GM23248 (cell line): ENCODE data around the gene SRP72. TPM values are rescaled to one million over a fixed set of nuclear protein-coding genes. Genes with fewer than 3 reads are reported as not detected.

ENCODE experiments used
- DNase-seq: peaks from one replicate; pipeline ENCODE4 v3.0.0-alpha.2; 2015
- H2AFZ ChIP-seq: fragments of 200-600 bp; sonication (generic); 2 replicates; pipeline ENCODE4 v1.6.1; 2016; ENCODE audit warnings: antibody characterized with exemption
- H3F3A ChIP-seq: fragments of 200-600 bp; sonication (generic); 2 replicates; pipeline ENCODE4 v1.6.1; 2016; ENCODE audit warnings: mild to moderate bottlenecking, antibody characterized with exemption, mixed run types; ENCODE audit not compliant: insufficient read depth
- H3K27ac ChIP-seq: fragments of 200-600 bp; sonication (generic); 2 replicates; pipeline ENCODE4 v1.5.1; 2016; ENCODE audit warnings: mild to moderate bottlenecking
- H3K27me3 ChIP-seq: fragments of 200-600 bp; sonication (generic); replicated peaks from 2 replicates; pipeline ENCODE4 v1.6.1; 2016; ENCODE audit warnings: mild to moderate bottlenecking; ENCODE audit not compliant: insufficient read depth
- H3K36me3 ChIP-seq: fragments of 200-600 bp; sonication (generic); 2 replicates; pipeline ENCODE4 v1.6.1; 2016; ENCODE audit warnings: low read depth, mild to moderate bottlenecking
- H3K4me1 ChIP-seq: fragments of 200-600 bp; sonication (generic); 2 replicates; pipeline ENCODE4 v1.6.1; 2016; ENCODE audit warnings: mild to moderate bottlenecking; ENCODE audit not compliant: insufficient read depth
- H3K4me2 ChIP-seq: fragments of 200-600 bp; sonication (generic); one replicate; pipeline ENCODE4 v1.6.1; 2016; ENCODE audit warnings: mild to moderate bottlenecking; ENCODE audit not compliant: unreplicated experiment
- H3K4me3 ChIP-seq: fragments of 200-600 bp; sonication (generic); 2 replicates; pipeline ENCODE4 v1.5.1; 2016; ENCODE audit warnings: mild to moderate bottlenecking
- H3K79me2 ChIP-seq: fragments of 200-600 bp; sonication (generic); 2 replicates; pipeline ENCODE4 v1.6.1; 2016; ENCODE audit warnings: mild to moderate bottlenecking; ENCODE audit not compliant: insufficient read depth
- H3K9ac ChIP-seq: fragments of 200-600 bp; sonication (generic); 2 replicates; pipeline ENCODE4 v1.6.1; 2016; ENCODE audit warnings: mild to moderate bottlenecking
- H3K9me2 ChIP-seq: fragments of 200-600 bp; sonication (generic); 2 replicates; pipeline ENCODE4 v1.6.1; 2016; ENCODE audit warnings: mixed run types, mild to moderate bottlenecking, moderate library complexity; ENCODE audit not compliant: insufficient read depth
- H3K9me3 ChIP-seq: fragments of 200-600 bp; sonication (generic); one replicate; pipeline ENCODE4 v1.6.1; 2017; ENCODE audit warnings: low read depth
- H4K20me1 ChIP-seq: fragments of 200-600 bp; sonication (generic); 2 replicates; pipeline ENCODE4 v1.6.0; 2016; ENCODE audit not compliant: insufficient read depth
- EZH2 ChIP-seq: fragments of 200-600 bp; sonication (generic); IDR thresholded peaks from 2 replicates; pipeline ENCODE4 v1.6.1; 2018; ENCODE audit warnings: antibody characterized with exemption, mild to moderate bottlenecking; ENCODE audit not compliant: insufficient read depth, poor library complexity, severe bottlenecking
- EZH2phosphoT487 ChIP-seq: fragments of 200-600 bp; sonication (generic); IDR thresholded peaks from 2 replicates; pipeline ENCODE4 v1.6.1; 2018; ENCODE audit warnings: antibody characterized with exemption, moderate library complexity, mild to moderate bottlenecking, low read depth; ENCODE audit not compliant: insufficient read depth
- WGBS, 2 experiments: methylation state at CpG; one replicate each; pipeline ENCODE4 v1.1.6; 2015 to 2017; ENCODE audit warnings: low lambda C conversion rate in 2 of 2, low coverage in 1 of 2; ENCODE audit errors: missing lambda C conversion rate in 2 of 2; 5-methylcytosine and 5-hydroxymethylcytosine counted together
- in situ Hi-C: fragments of 300-500 bp; cut with MboI; formaldehyde crosslinking; loops from 2 replicates; pipeline ENCODE4 v1.15.0; 2020
- polyA plus RNA-seq: library from polyadenylated mRNA; unstranded; fragments of >200 nt; fragmentation: Nextera tagmentation; extraction: Ambion mirVana; gene quantifications from 2 replicates; pipeline ENCODE4 v1.2.1, GENCODE V29; 2016
- total RNA-seq: library from RNA; depleted of rRNA; stranded (reverse); fragments of >200 nt; shearing (Covaris generic); gene quantifications from 2 replicates; pipeline ENCODE4 v1.2.3, GENCODE V29; 2014

Gene SRP72
- total and polyA plus RNA-seq, 2 experiments from 2014 or later, result 70.0 to 128 TPM

DNA sequence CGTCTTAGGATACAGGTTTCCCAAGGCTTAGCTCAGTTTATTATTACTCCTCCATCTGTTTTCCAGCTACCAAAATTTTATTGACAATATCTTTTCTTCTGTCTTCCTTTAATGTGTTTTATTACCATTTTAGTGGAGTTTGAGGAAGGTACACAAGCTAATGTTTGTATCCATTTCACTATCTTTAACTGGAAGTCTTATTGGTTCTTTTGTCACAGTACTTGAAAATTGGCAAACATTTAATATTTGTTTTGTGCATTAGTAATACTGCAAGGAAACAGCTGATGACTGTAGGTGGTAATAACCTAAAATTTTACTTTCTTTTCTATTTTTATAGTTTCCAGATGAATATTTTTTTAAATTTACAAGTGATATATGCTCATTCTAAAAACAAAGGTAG lies 28.8 kb downstream of the SRP72 start:
- Histone ChIP-seq H3K4me1 (no peaks in the 10 kb centered on the region), H3K36me3 (peaks cover 68% of the 10 kb centered on the region), H3K4me2 (no peak overlapping the region), H3K9ac (no peak overlapping the region), H3K9me2 (no peaks in the 10 kb centered on the region), H3K79me2 (no peaks in the 10 kb centered on the region), H3K4me3 (no peak overlapping the region), H3K9me3 (no peaks in the 10 kb centered on the region), H3K27me3 (no peaks in the 10 kb centered on the region), H4K20me1 (no peaks in the 10 kb centered on the region), H3K27ac (no peak overlapping the region), H2AFZ (no peak overlapping the region), H3F3A (0 out of 2 replicates have a peak, but pooled peaks cover 4% of the 10 kb centered on the region)
- no peak for TF ChIP-seq EZH2
- TF ChIP-seq EZH2phosphoT487, result no peak
- 97 to 100% methylated on average over 1 of the region's 1 CpG for WGBS, 2 experiments
- in situ Hi-C loops, result no loop called here
- no peak for DNase-seq

DNA sequence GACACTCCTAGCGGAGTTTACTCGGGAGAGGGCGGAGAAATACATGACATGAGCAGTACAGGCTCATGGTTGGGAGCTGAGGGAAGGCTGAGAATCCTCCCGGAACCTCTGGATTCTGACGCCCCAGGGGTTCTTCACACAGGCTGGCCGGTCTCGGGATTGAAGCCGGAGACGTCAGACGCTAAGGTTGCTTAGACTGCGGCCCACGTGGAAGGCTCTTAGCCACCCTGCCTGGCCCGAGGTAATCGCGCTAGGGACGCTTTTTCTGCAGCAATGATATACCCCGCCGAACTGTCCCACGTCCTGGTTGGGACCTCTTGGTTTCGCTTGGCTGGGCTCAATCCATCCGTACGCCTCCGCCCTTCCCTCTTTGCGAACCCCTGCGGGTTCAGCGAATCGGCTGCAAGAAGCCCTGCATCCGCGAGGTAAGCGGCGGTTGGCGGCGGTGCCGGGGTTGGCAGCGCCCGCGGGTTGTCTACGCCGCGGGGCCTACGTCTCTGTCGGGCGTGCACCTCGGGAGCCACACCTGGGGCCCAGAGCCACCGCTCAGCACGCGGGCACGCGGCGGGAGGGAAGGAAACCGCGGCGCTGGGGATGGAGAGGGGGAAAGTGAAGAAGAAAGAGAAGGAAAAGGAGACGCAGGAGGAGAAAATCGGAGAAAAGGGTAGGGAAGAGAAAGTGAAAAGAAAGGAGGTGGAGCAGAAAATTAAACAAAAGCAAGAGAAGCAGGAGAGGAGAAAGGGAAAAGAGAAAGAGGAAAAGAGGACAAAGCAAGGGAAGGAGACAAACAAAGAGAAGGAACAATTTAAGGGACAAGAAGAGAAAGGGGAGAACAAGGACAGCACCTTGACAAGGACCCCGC lies 38.1 kb downstream of the SRP72 start, which contains the start of gene ARL9:
ARL9 (plus strand) TSS at position 523 of the 862 bp plus-strand sequence; CDS start at position 595, 72 bp downstream.
- peaks cover 28% of the 10 kb centered on the region; the same call in 1 of the 2 replicates for H3F3A ChIP-seq
- peaks cover 8% of the 10 kb centered on the region for H3K36me3 ChIP-seq
- H2AFZ ChIP-seq, result peak within 1 kb of the TSS; percentile 90
- no peaks in the 10 kb centered on the region for H3K27me3 ChIP-seq
- H3K9ac ChIP-seq, result peak within 1 kb of the TSS; percentile 76
- peak within 1 kb of the TSS; percentile 89 for H3K4me3 ChIP-seq
- H3K9me2 ChIP-seq, result no peaks in the 10 kb centered on the region
- in situ Hi-C loops, result no loop called here
- H3K79me2 ChIP-seq, result no peaks in the 10 kb centered on the region
- TF ChIP-seq EZH2phosphoT487 (no peak), EZH2 (no peak)
- H3K27ac ChIP-seq, result peak within 1 kb of the TSS; percentile 48
- no peaks in the 10 kb centered on the region for H3K9me3 ChIP-seq
- WGBS, 2 experiments, result 2% methylated on average over 54 to 56 of the region's 56 CpGs
- no peaks in the 10 kb centered on the region for H3K4me1 ChIP-seq
- no peaks in the 10 kb centered on the region for H4K20me1 ChIP-seq
- H3K4me2 ChIP-seq, result peak within 1 kb of the TSS; percentile 91
- DNase-seq, result peak; percentile 85

DNA sequence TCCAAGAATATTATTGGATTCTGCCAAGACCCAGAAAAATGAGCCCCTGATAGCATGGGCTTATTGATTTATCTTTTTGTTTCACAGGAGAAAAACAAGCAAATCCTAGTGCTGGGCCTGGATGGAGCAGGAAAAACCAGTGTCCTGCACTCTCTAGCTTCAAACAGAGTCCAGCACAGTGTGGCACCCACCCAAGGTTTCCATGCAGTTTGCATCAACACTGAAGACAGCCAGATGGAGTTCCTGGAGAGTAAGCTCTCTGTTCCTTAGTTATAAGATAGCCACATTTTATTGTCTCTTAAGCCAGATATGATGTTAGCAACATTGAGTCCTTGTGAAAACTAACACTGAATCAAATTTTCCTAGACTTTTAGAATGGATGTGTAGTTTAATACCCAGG lies 43.7 kb downstream of the SRP72 start:
- DNase-seq, result no peak
- H3K27me3 ChIP-seq, result no peaks in the 10 kb centered on the region
- H3K4me2 ChIP-seq, result no peak overlapping the region
- H3K79me2 ChIP-seq, result no peaks in the 10 kb centered on the region
- no peak overlapping the region for H2AFZ ChIP-seq
- no peak overlapping the region for H3K4me3 ChIP-seq
- H3K27ac ChIP-seq, result no peak overlapping the region
- H4K20me1 ChIP-seq, result no peaks in the 10 kb centered on the region
- no peak overlapping the region for H3K9ac ChIP-seq
- peaks cover 3% of the 10 kb centered on the region; the same call in 1 of the 2 replicates for H3K4me1 ChIP-seq
- no peaks in the 10 kb centered on the region for H3K9me2 ChIP-seq
- no peaks in the 10 kb centered on the region for H3F3A ChIP-seq
- H3K9me3 ChIP-seq, result no peaks in the 10 kb centered on the region
- no peak for TF ChIP-seq EZH2
- TF ChIP-seq EZH2phosphoT487, result no peak
- in situ Hi-C loops, result no loop called here
- no peaks in the 10 kb centered on the region for H3K36me3 ChIP-seq

DNA sequence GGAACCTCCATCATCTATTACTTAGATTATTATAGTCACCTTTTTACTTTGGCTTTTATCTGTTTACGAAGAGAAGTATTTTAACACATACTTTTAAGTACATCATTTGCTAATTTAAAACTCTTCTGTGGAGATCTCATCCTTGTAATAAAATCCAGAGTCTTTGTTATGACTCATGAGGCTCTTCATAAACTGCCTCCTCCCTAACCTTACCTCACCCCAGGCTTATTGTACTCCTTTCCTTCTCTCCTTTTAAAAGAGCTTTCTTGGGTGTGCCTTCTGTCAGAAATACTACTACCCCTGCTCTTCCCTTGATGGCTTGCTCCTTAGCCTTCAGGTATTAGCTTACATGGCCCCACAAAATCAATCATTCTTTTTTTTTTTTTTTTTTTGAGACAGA lies 44.7 kb downstream of the SRP72 start:
- TF ChIP-seq EZH2phosphoT487 (no peak), EZH2 (no peak)
- H3K9me2 ChIP-seq, result no peaks in the 10 kb centered on the region
- peak; percentile 73 for DNase-seq
- no peaks in the 10 kb centered on the region for H3F3A ChIP-seq
- no peak overlapping the region for H3K4me2 ChIP-seq
- H3K4me1 ChIP-seq, result peaks cover 3% of the 10 kb centered on the region; the same call in 1 of the 2 replicates
- WGBS, 2 experiments, result 13 to 19% methylated on average over 1 of the region's 1 CpG
- H2AFZ ChIP-seq, result 0 out of 2 replicates have a peak overlapping the region, but pooled peaks have one; percentile 12
- H3K36me3 ChIP-seq, result no peaks in the 10 kb centered on the region
- no peaks in the 10 kb centered on the region for H3K9me3 ChIP-seq
- no peaks in the 10 kb centered on the region for H3K27me3 ChIP-seq
- H3K4me3 ChIP-seq, result no peak overlapping the region
- no peaks in the 10 kb centered on the region for H4K20me1 ChIP-seq
- H3K27ac ChIP-seq, result no peak overlapping the region
- no peak overlapping the region for H3K9ac ChIP-seq
- in situ Hi-C loops, result no loop called here
- H3K79me2 ChIP-seq, result no peaks in the 10 kb centered on the region
